NCI-H2107 treated with DMSO at 0.1 percent for 48 hours (cell line): ENCODE data around the gene PIGN.
A peak's percentile ranks its signal among the peaks of the same experiment; 100 is the strongest.
"Not testable (repeated sequence)": the region's sequence is repeated elsewhere in the genome, so short reads cannot be mapped to it uniquely, and the experiment has no call there.

Experiments
- DNase-seq: peaks from one replicate; lab custom pipeline; 2025; ENCODE audit not compliant: unreplicated experiment; lab: John Stamatoyannopoulos, UW

The PIGN gene

GRCh38 chr18:62064361-62064760 lies 122.5 kb downstream of the PIGN start:
- no peak for DNase-seq

DNA sequence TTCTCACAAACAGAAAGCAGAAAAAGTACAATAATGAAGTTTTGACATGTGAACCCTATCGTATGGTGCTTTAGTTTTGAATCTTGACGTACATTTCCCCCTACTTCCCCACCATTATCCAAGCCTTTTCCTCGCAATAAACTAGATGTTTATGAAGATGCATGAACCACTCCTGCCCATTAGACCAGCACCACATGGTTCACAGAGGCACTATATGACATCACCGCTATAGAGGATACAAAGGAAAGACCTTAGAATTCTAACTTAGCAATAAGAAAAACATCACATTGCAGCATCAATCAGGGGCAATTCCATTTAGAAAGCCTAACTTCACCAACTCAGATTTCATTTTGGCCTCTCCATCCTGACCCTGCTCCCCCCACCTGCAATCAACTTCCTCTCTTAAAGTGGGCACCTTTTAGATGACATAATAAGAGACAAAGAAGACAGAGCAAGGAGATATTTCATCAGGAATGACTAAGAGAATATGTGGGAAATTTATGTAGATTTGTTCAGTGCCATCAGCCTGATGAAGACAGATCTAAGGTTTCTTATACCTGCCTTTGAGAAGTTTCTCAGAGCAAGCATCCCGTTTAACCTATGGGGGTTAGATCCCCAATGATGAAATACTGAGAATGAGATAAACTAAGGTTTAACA lies 124.9 kb downstream of the PIGN start:
- no peak for DNase-seq

DNA sequence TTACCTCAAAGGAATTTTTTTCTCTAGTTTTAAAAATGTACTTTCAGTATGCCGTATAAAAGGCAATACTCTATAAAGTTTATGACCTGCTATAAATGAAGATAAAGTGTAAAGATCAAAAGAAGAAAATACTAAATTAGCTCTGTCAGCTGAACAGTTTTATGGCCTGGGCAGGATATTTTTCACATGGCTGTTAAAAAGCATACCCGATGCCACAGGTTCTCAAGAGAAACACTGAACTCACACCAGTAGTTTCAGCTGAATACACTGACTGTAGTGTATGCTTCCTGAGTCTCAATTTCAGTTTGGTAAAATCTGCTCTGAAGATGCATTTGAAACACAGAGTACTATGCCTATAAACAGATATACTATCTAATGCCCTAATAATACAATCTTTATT lies 126.0 kb downstream of the PIGN start:
- no peak for DNase-seq

DNA sequence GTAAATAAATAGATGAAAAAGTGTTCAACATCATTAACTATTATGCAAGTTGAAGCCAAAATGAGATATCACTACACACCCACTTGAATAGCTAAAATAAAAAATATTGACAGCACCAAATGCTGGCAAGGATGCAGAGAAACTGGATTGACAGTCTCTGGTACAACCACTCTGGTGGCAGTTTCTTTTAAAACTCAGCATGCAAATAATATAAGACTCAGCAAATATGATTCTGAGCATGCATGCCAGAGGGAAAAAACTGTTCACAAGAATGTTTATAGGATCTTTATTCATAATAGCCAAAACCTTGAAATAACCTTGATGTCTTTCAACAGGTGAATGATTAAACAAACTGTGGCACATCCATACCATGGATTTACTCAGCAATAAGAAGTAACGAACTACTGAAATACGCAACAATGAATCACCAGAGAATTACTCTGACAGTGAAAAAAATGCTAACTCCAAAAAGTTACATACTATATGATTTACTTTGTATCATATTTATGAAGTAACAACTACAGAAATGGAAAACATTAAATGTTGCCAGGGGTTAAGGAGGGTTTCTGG lies 131.8 kb downstream of the PIGN start:
- no peak for DNase-seq

DNA sequence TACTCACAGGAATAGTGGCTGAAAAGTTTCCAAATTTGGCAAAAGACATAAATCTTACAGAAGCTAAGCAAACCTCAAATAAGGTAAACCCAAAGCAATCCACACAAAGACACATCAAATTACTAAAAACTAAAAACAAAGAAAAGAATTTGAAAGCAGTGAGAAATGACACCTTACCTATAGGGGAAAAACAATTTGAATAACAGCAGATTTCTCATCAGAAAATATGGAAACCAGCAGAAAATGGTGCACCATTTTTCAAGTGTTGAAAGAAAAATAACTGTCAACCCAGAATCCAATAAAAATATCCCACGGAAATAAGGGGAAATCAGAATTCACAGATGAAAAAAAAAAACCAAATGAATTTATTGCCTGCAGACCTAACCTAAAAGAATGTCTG lies 138.6 kb downstream of the PIGN start:
- DNase-seq = no peak

- peak; percentile 15 for DNase-seq
These were observed 141.5 kb downstream of the PIGN start for GRCh38 chr18:62045316-62045715.

DNA sequence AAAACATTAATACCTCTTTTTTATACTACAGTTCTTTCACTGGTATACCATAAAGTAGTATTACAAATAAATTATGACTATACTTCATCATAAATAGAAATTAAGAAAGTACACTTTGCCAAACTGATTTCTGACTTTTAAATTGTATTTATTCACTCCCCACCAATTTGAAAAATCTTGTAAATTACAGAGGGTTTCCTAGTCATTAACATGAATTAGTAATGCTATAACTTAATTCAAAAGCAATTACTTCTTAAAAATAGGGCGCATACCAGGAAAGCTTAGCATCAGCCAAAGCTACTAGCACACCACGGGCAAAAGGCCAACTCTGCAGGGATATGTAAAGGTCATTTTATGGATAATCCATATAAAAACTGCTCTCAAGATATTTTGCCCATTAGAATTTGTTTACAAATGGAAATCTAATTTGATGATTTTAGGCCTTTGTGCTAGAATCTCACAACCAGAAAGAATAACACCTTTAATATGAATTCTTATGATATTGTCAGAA lies 142.3 kb downstream of the PIGN start:
- no peak for DNase-seq

GRCh38 chr18:62037989-62038778 lies 148.7 kb downstream of the PIGN start:
- DNase-seq = no peak

GRCh38 chr18:62037012-62037742 lies 149.7 kb downstream of the PIGN start:
- no peak for DNase-seq

DNA sequence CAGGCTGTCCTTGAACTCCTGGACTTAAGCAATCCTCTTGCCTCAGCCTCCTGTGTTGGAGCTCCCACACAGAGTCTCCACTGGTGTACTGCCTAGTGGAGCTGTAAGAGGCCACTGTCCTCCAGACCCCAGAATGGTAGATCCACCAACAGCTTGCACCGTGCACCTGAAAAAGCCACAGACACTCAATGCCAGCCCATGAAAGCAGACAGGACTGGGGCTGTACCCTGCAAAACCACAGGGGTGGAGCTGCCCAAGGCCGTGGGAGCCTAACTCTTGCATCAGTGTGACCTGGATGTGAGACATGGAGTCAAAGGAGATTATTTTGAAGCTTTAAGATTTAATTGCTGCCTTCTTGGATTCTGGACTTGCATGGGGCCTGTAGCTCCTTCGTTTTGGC lies 152.6 kb downstream of the PIGN start:
- not testable (repeated sequence) for DNase-seq

DNA sequence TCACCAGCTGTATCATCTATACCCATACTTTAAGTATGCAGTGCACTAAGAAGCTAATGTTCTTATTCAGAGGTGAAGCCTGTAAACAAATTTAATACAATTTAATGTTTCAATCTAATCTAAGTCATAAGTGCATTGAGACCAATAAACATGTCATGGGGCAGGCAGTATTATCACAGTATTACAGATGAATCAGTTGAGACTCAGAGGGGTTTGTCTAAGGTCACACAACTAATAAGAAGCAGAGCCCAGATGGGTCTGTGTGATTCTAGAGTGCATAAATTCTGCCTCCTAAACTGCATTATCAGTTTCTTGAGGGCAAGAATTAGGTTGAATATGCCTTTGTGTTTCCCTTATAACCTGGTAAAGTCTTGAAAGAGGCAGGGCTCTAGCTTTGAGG lies 153.1 kb downstream of the PIGN start:
- no peak for DNase-seq

- no peak for DNase-seq
These were observed 153.6 kb downstream of the PIGN start for GRCh38 chr18:62033207-62033606.

DNA sequence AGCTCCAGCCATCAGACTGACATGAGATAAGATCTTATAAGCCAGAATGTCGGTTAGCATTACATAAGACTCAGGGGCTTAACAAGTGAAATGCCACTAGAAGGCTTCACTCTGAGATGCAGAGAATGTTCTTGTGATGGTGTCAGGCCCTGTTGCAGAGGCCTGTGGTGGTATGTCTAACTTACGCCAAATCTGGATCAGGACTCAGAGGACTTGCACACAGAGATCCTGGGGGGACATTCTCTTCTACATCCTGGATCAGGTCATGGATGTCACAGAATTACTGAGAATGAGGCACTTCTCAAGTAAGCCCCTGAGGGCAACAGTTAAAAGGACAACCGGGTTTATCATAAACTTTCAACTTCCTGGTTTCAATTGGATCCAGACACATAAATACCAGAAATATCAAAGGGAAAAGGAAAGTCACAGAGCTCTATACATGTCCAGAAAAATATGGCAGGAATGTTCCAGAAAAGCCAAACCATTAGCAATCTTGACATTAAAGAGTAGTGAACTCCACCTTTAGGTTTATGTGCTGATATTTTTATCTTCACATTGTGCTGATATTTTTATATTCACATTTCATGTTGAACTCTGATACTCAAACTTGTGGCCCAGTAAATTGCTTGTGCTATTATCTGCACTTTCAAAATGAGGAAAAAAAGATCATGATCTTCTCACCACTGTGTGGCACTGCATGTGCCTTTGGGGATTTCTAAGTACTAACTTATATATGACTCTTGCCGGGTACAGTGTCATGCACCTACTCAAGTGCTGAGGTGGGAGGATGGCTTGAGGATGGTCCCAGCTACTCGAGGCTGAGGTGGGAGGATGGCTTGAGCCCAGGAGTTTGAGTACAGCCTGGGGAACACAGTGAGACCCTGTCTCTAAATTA lies 156.5 kb downstream of the PIGN start:
- DNase-seq = no peak

DNA sequence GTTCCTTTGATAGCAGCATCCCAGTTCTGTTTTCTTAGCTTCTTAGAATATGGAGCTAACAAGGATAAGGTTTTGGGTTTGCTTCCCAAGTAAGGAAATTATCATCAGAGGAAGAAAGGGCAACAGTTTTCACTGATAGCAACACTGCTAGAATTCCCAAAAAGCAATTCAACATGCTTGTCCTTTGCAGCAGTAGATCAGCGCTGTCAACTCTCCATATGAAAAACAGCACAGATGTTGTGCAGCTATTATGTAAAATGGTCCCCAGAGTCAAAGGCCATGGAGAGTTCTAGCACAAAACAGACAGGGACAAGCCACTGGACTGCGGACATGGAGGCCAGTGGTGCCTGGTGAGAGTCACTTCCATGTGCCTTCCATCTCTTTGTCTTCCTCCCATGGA lies 158.1 kb downstream of the PIGN start:
- no peak for DNase-seq

- no peak for DNase-seq
These were observed 158.8 kb downstream of the PIGN start for GRCh38 chr18:62027914-62028520.

GRCh38 chr18:62026586-62026985 lies 160.3 kb downstream of the PIGN start:
- no peak for DNase-seq

DNA sequence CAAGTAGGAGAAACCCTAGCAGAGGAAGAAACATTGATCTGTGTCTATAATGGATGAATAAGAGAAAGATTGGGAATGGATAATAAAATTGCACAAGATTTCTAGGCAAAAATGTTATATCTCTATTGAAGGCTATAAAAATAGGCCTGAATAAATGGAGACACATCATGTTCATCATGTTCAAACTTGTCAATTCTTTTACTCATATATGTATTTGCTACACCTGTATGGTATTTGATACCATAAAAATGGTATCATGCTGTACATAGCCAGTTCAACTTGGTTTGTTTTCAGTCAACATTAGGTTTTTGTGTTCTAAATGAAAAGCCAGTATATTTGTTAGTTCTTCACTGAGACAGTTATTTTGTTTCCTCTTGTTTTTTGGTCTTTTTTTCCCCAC lies 161.9 kb downstream of the PIGN start:
- DNase-seq = no peak

DNA sequence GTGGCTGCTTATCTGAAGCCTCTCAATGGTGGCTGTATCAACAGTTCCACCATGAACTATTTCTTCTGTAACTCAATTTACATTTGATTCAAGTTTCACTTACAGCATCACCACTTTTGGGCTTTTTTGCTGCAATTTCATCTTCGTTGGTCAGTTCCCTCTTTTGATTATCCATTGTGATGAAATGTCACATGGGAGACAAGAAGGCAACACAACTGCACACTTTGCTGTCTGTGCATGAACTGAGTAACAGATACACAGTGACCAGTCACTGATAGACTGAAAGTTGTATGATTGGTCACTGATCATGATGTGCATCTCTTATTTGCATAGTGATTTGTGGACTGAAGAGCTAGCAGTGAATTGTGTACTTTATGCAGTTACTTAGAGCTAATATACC lies 163.3 kb downstream of the PIGN start:
- no peak for DNase-seq

GRCh38 chr18:62018759-62019041 lies 168.2 kb downstream of the PIGN start:
- no peak for DNase-seq

GRCh38 chr18:62018034-62018758 lies 168.7 kb downstream of the PIGN start:
- DNase-seq = no peak
